Nephron (organoid): ENCODE data around the gene MT4.
"Not testable (repeated sequence)": the region's sequence is repeated elsewhere in the genome, so short reads cannot be mapped to it uniquely, and the experiment has no call there.

Source experiments
- H3K27ac Mint-ChIP-seq, 3 experiments: 2 replicates each; pipeline ENCODE4 v1.8.0; 2020; ENCODE audit warnings: mixed read lengths in 3 of 3, mild to moderate bottlenecking in 2 of 3, moderate library complexity in 1 of 3
- H3K27me3 Mint-ChIP-seq: 2 replicates; pipeline ENCODE4 v1.8.0; 2021; ENCODE audit warnings: low read depth, mild to moderate bottlenecking, moderate library complexity, mixed read lengths
- H3K36me3 Mint-ChIP-seq: 2 replicates; pipeline ENCODE4 v1.8.0; 2020; ENCODE audit warnings: low read depth, mixed read lengths
- H3K4me1 Mint-ChIP-seq: 2 replicates; pipeline ENCODE4 v1.8.0; 2020; ENCODE audit warnings: mixed read lengths
- H3K4me3 Mint-ChIP-seq, 3 experiments: 2 replicates each; pipeline ENCODE4 v1.8.0; 2020; ENCODE audit warnings: mild to moderate bottlenecking in 3 of 3, mixed read lengths in 3 of 3, moderate library complexity in 2 of 3
- H3K9me3 Mint-ChIP-seq: 2 replicates; pipeline ENCODE4 v1.8.0; 2020; ENCODE audit warnings: mixed read lengths
- CTCF ChIP-seq, 3 experiments: fragments of 200-600 bp; sonication (generic); IDR thresholded peaks; one replicate each; pipeline ENCODE4 v1.5.0; 2021; ENCODE audit warnings: antibody characterized with exemption in 3 of 3; ENCODE audit not compliant: unreplicated experiment in 3 of 3

MT4 gene

DNA sequence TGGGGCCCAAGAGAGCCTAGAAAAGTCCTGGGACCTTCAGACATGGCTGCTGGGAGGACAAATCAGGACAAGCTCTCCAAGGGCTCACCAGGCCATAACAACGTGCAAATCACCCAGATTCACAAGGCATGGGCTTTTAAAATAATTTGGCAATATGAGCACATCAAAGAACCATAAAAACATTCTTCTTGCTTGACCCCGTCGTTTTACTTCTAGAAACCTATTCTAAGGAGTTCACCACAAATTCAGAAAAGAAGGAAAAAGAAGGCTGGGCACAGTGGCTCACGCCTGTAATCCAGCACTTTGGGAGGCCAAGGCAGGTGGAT lies 12.4 kb downstream of the MT4 start:
- H3K4me1 Mint-ChIP-seq: no peaks in the 10 kb centered on the region
- TF ChIP-seq CTCF (IDR thresholded peaks at IDR 0.05; ENCODE audit: unreplicated experiment in 3 of 3): no peak
- no peaks in the 10 kb centered on the region for H3K36me3 Mint-ChIP-seq
- H3K4me3 Mint-ChIP-seq: no peak overlapping the region
- H3K27ac Mint-ChIP-seq: no peak overlapping the region
- H3K27me3 Mint-ChIP-seq: peaks cover 20% of the 10 kb centered on the region
- peaks cover 25% of the 10 kb centered on the region for H3K9me3 Mint-ChIP-seq

DNA sequence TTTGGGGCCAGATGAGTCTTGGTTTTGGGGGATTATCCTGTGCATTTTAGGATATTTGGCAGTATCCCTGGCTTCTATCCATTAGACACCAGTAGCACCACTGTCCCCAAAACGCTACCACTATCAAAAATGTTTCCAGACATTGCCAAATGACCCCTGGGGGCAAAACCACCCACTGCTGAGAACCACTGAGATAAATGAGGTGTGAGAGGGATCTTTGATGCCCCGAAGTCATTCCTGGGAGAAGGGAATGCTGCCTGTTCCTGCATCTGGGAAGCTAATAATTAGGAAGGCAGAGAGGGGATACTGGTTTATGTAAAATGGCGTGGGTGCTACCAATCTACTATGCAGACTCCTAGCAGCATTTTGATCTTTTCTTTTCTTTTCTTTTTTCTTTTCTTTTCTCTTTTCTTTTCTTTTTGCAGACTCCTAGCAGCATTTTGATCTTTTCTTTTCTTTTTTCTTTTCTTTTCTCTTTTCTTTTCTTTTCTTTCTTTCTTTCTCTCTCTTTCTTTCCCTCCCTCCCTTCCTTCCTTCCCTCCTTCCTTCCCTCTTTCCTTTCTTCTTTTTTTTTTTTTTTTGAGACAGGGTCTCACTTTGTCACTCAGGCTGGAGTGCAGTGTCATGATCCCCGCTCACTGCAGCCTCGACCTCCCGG lies 15.6 kb downstream of the MT4 start:
- Mint-ChIP-seq H3K9me3 (peaks cover 16% of the 10 kb centered on the region), H3K4me1 (no peaks in the 10 kb centered on the region), H3K36me3 (no peaks in the 10 kb centered on the region), H3K27ac (no peak overlapping the region), H3K27me3 (peaks cover 44% of the 10 kb centered on the region), H3K4me3 (no peak overlapping the region)
- no peak for TF ChIP-seq CTCF (IDR thresholded peaks at IDR 0.05; ENCODE audit: unreplicated experiment in 3 of 3)

- H3K9me3 Mint-ChIP-seq, H3K4me3 Mint-ChIP-seq, H3K4me1 Mint-ChIP-seq, H3K27ac Mint-ChIP-seq, H3K36me3 Mint-ChIP-seq: not testable (repeated sequence)
- peaks cover 66% of the 10 kb centered on the region for H3K27me3 Mint-ChIP-seq
Measured at GRCh38 chr16:56582911-56583310, 18.0 kb downstream of the MT4 start.

DNA sequence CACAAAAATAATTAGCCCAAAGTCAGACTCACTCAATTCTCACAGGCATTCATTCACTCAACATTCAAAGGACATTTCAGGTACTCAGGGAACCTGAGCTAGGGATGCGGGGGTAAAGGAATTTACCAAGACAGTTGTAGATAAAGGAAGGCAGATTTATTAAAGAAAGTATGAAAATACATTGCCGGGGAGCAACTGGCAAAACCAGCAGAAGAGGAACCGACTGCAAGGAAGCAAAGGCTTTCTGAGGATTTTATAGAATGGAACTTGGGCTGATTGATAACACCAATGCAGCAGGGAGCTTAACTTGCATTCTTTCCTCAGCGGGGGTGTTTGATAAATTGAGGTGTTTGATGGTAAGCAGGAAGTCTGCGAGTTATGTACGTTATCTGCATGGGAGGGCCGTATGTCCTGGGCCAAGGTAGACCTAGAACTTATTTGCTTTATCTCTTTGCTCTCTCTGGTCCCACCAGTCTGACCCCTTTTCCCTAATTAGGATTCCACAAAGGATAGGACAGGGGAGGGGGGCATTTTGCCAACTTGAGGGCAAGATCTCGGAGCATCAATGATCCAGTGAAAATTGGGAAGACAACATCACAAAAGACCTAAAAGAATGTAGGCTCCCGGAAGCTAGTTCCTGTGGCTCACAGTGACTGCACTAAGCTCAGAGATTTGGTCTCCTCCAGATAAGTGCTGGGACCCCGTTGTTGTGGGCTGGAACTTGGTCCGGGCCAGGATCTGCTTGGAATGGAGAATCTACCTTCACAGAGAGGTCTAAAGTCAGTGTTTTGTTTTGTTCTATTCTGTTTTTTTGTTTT lies 18.7 kb downstream of the MT4 start:
- peaks cover 72% of the 10 kb centered on the region for H3K27me3 Mint-ChIP-seq
- peaks cover 7% of the 10 kb centered on the region for H3K9me3 Mint-ChIP-seq
- no peaks in the 10 kb centered on the region for H3K36me3 Mint-ChIP-seq
- no peak overlapping the region for H3K4me3 Mint-ChIP-seq
- H3K27ac Mint-ChIP-seq: no peak overlapping the region
- no peaks in the 10 kb centered on the region for H3K4me1 Mint-ChIP-seq
- TF ChIP-seq CTCF (IDR thresholded peaks at IDR 0.05; ENCODE audit: unreplicated experiment in 3 of 3): no peak

- Mint-ChIP-seq H3K27me3 (peaks cover 80% of the 10 kb centered on the region), H3K4me1 (no peaks in the 10 kb centered on the region), H3K27ac (no peak overlapping the region), H3K4me3 (no peak overlapping the region), H3K36me3 (no peaks in the 10 kb centered on the region), H3K9me3 (no peaks in the 10 kb centered on the region)
- no peak for TF ChIP-seq CTCF (IDR thresholded peaks at IDR 0.05; ENCODE audit: unreplicated experiment in 3 of 3)
Measured at GRCh38 chr16:56584276-56584675, 19.4 kb downstream of the MT4 start.

DNA sequence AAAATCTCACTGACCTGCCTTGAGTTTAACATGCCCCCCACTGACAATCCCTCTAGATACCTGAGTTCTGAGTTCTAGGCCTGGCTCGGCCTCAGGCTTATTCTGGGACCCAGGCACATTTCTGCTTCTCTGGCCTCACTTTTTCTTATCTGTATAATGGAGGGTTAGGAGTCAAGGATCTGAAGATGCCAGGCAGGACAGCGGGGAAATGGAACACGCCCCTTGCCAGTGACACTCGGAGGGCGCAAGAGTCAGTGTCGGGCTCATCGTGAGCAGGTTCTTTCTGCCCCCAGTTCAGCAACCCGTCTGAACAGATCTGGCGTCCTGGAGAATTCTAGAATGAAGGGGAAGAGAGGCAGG lies 23.9 kb downstream of the MT4 start:
- no peaks in the 10 kb centered on the region for H3K36me3 Mint-ChIP-seq
- H3K9me3 Mint-ChIP-seq: no peaks in the 10 kb centered on the region
- peaks cover 95% of the 10 kb centered on the region for H3K27me3 Mint-ChIP-seq
- TF ChIP-seq CTCF (IDR thresholded peaks at IDR 0.05; ENCODE audit: unreplicated experiment in 3 of 3): no peak
- no peak overlapping the region for H3K27ac Mint-ChIP-seq
- peaks cover 7% of the 10 kb centered on the region for H3K4me1 Mint-ChIP-seq
- H3K4me3 Mint-ChIP-seq: peak overlapping the region; percentile 72 to 78 (median 77)
